Trophoblast cell (in vitro differentiated cells and primary cell): ENCODE results near the gene PLEKHG7.

Experiments
- DNase-seq, 2 donors: peaks; one replicate each; pipeline ENCODE4 v3.0.0-alpha.2; 2016
- H2AFZ ChIP-seq: 2 replicates; pipeline ENCODE4 v1.6.1; 2013; ENCODE audit warnings: low read length, moderate library complexity, mild to moderate bottlenecking; ENCODE audit not compliant: insufficient read depth, poor library complexity
- H2AK5ac ChIP-seq: 2 replicates; pipeline ENCODE4 v1.6.1; 2013; ENCODE audit warnings: mild to moderate bottlenecking, low read length
- H2BK120ac ChIP-seq: 2 replicates; pipeline ENCODE4 v1.6.1; 2013; ENCODE audit warnings: low read length, mild to moderate bottlenecking, moderate library complexity; ENCODE audit not compliant: insufficient read depth, poor library complexity
- H2BK12ac ChIP-seq: 2 replicates; pipeline ENCODE4 v1.6.1; 2013; ENCODE audit warnings: mild to moderate bottlenecking, low read length, moderate library complexity
- H2BK5ac ChIP-seq: 2 replicates; pipeline ENCODE4 v1.6.1; 2013; ENCODE audit warnings: low read length, low read depth, moderate library complexity, mild to moderate bottlenecking; ENCODE audit not compliant: poor library complexity
- H3K14ac ChIP-seq: 2 replicates; pipeline ENCODE4 v1.6.1; 2013; ENCODE audit warnings: mild to moderate bottlenecking, low read length
- H3K18ac ChIP-seq: 2 replicates; pipeline ENCODE4 v1.6.1; 2013; ENCODE audit warnings: mild to moderate bottlenecking, low read length
- H3K23ac ChIP-seq: 2 replicates; pipeline ENCODE4 v1.6.1; 2013; ENCODE audit warnings: low read length
- H3K27ac ChIP-seq: 2 replicates; pipeline ENCODE4 v1.5.1; 2013; ENCODE audit warnings: low read depth, mild to moderate bottlenecking, inconsistent platforms, low read length, moderate library complexity
- H3K27me3 ChIP-seq: 2 replicates; pipeline ENCODE4 v1.6.1; 2013; ENCODE audit warnings: inconsistent platforms, mild to moderate bottlenecking, low read length, moderate library complexity; ENCODE audit not compliant: insufficient read depth
- H3K36me3 ChIP-seq, 2 experiments: 1 replicate in 1 of 2; 2 replicates in 1 of 2; pipeline ENCODE4 v1.6.1; 2013; ENCODE audit warnings: low read length in 2 of 2, mild to moderate bottlenecking in 2 of 2, moderate library complexity in 1 of 2; ENCODE audit not compliant: insufficient read depth in 2 of 2, control insufficient read depth in 1 of 2
- H3K4ac ChIP-seq: 2 replicates; pipeline ENCODE4 v1.6.1; 2013; ENCODE audit warnings: low read depth, mild to moderate bottlenecking, low read length, moderate library complexity
- H3K4me1 ChIP-seq, 2 experiments: 1 replicate in 1 of 2; 2 replicates in 1 of 2; pipeline ENCODE4 v1.6.1; 2013; ENCODE audit warnings: low read length in 2 of 2, mild to moderate bottlenecking in 2 of 2, moderate library complexity in 1 of 2; ENCODE audit not compliant: insufficient read depth in 2 of 2, control insufficient read depth in 1 of 2
- H3K4me2 ChIP-seq: 2 replicates; pipeline ENCODE4 v1.6.1; 2013; ENCODE audit warnings: inconsistent platforms, mild to moderate bottlenecking, low read length, moderate library complexity
- H3K4me3 ChIP-seq: 2 replicates; pipeline ENCODE4 v1.5.1; 2013; ENCODE audit warnings: mild to moderate bottlenecking, low read depth, low read length, inconsistent platforms
- H3K79me1 ChIP-seq: one replicate; pipeline ENCODE4 v1.6.1; 2013; ENCODE audit warnings: low read length
- H3K79me2 ChIP-seq: 2 replicates; pipeline ENCODE4 v1.6.1; 2013; ENCODE audit warnings: low read length, mild to moderate bottlenecking; ENCODE audit not compliant: control insufficient read depth, insufficient read depth, poor library complexity
- H3K9ac ChIP-seq: 2 replicates; pipeline ENCODE4 v1.6.1; 2013; ENCODE audit warnings: mild to moderate bottlenecking, low read length
- H3K9me3 ChIP-seq: 2 replicates; pipeline ENCODE4 v1.6.1; 2013; ENCODE audit warnings: low read depth, mild to moderate bottlenecking, control low read depth, inconsistent platforms, low read length; ENCODE audit not compliant: insufficient read depth
- H4K12ac ChIP-seq: 2 replicates; pipeline ENCODE4 v1.6.1; 2013; ENCODE audit warnings: low read depth, mild to moderate bottlenecking, low read length, moderate library complexity
- H4K8ac ChIP-seq: 2 replicates; pipeline ENCODE4 v1.6.1; 2013; ENCODE audit warnings: low read depth, mild to moderate bottlenecking, low read length, moderate library complexity
- H4K91ac ChIP-seq: one replicate; pipeline ENCODE4 v1.6.1; 2013; ENCODE audit warnings: low read depth, mild to moderate bottlenecking, low read length, moderate library complexity
- WGBS: extraction: QIAGEN DNeasy Blood & Tissue Kit; methylation state at CpG from one replicate; pipeline ENCODE4 v1.1.7; 2013; ENCODE audit warnings: missing lambda C conversion rate; ENCODE audit not compliant: insufficient read length, insufficient coverage; ENCODE audit errors: extremely low coverage; 5-methylcytosine and 5-hydroxymethylcytosine counted together

Gene PLEKHG7

DNA sequence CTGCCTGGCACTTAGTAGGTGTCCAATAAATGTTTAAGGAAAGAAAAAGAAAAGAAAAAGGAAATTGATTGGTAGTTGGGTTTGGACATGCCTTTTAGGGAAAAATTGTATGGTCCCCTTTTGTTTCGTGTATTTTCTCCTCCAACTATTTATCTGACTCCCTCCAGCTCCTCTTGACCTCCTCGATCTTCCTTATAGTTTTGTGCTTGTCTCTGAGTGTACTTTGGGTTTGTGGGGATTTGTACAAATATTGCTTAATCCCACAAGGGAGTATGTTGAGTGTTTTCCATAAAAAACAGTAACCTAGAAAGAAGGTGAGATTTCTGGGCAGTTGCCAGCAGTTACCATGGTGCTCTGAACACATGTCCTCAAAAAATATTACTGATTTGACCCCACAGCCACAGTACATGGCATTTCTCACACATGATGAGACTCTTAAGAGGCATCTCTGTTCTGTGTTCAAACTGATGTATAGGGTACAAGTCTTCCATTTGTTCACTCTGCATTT, 15.7 kb downstream of the PLEKHG7 start:
- Histone ChIP-seq H4K91ac (no peak overlapping the region), H3K14ac (no peak overlapping the region), H2AFZ (no peak overlapping the region), H3K36me3 (no peaks in the 10 kb centered on the region), H3K4me1 (peaks cover 0 to 5% of the 10 kb centered on the region in 2 experiments), H3K27ac (no peak overlapping the region), H3K18ac (no peak overlapping the region), H3K9me3 (no peaks in the 10 kb centered on the region), H3K27me3 (no peaks in the 10 kb centered on the region), H3K4me3 (no peak overlapping the region), H3K4me2 (no peak overlapping the region), H2BK5ac (no peak overlapping the region), H4K8ac (no peak overlapping the region), H3K79me1 (no peaks in the 10 kb centered on the region), H3K4ac (no peak overlapping the region), H3K79me2 (no peaks in the 10 kb centered on the region), H3K23ac (no peak overlapping the region), H2AK5ac (no peak overlapping the region), H4K12ac (no peak overlapping the region), H3K9ac (no peak overlapping the region), H2BK120ac (no peak overlapping the region), H2BK12ac (no peak overlapping the region)
- WGBS: no CpG with 5 or more reads among the region's 2 CpGs
- no peak for DNase-seq

GRCh38 chr12:92719674-92720073, 16.9 kb downstream of the PLEKHG7 start:
- H2AFZ ChIP-seq: no peak overlapping the region
- no peak overlapping the region for H3K4me2 ChIP-seq
- no peak overlapping the region for H4K91ac ChIP-seq
- no peak overlapping the region for H3K18ac ChIP-seq
- no peak overlapping the region for H2AK5ac ChIP-seq
- H3K4me3 ChIP-seq: no peak overlapping the region
- H4K8ac ChIP-seq: no peak overlapping the region
- no peak overlapping the region for H2BK12ac ChIP-seq
- H3K79me1 ChIP-seq: no peaks in the 10 kb centered on the region
- no peak overlapping the region for H2BK120ac ChIP-seq
- no peak overlapping the region for H3K9ac ChIP-seq
- H3K4ac ChIP-seq: no peak overlapping the region
- WGBS: no CpG with 5 or more reads among the region's 6 CpGs
- no peak overlapping the region for H2BK5ac ChIP-seq
- no peak overlapping the region for H3K14ac ChIP-seq
- H3K36me3 ChIP-seq: no peaks in the 10 kb centered on the region
- H3K27ac ChIP-seq: no peak overlapping the region
- H3K4me1 ChIP-seq: peaks cover 0 to 5% of the 10 kb centered on the region in 2 experiments
- no peaks in the 10 kb centered on the region for H3K9me3 ChIP-seq
- H3K79me2 ChIP-seq: no peaks in the 10 kb centered on the region
- H4K12ac ChIP-seq: no peak overlapping the region
- no peak for DNase-seq
- H3K27me3 ChIP-seq: no peaks in the 10 kb centered on the region
- H3K23ac ChIP-seq: no peak overlapping the region

GRCh38 chr12:92721130-92721529, 18.3 kb downstream of the PLEKHG7 start:
- Histone ChIP-seq H2BK12ac (no peak overlapping the region), H3K4me1 (peaks cover 0 to 5% of the 10 kb centered on the region in 2 experiments), H3K4ac (no peak overlapping the region), H4K8ac (no peak overlapping the region), H3K18ac (no peak overlapping the region), H3K36me3 (no peaks in the 10 kb centered on the region), H3K79me2 (no peaks in the 10 kb centered on the region), H2AK5ac (no peak overlapping the region), H3K27me3 (no peaks in the 10 kb centered on the region), H3K79me1 (no peaks in the 10 kb centered on the region), H2BK120ac (no peak overlapping the region), H3K9me3 (peaks cover 2% of the 10 kb centered on the region), H3K14ac (no peak overlapping the region), H2AFZ (no peak overlapping the region), H4K12ac (no peak overlapping the region), H3K27ac (no peak overlapping the region), H3K23ac (no peak overlapping the region), H3K9ac (no peak overlapping the region), H3K4me2 (no peak overlapping the region), H4K91ac (no peak overlapping the region), H2BK5ac (no peak overlapping the region), H3K4me3 (no peak overlapping the region)
- DNase-seq: peak in 1 of 2 donors; percentile 57
- WGBS: no CpG with 5 or more reads among the region's 8 CpGs

DNA sequence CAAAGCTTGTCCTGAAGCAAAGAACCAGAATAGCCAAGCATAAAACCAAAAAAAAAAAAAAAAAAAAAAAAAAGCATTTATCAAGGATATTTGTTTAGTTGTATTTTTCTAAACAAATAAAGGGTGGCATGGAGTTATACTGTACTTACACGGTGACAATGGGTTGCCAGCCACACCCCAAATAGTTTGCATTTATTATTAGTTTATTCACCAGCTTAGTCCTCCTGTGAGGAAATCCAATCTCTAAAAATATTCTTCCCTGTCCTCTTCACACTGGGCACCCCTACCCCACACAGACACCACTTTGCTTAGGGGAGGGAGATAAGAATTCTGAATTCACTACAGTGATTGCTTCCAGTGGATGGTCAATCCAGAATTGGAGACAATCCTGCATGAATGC, 18.9 kb downstream of the PLEKHG7 start:
- Histone ChIP-seq H3K23ac (no peak overlapping the region), H3K14ac (no peak overlapping the region), H3K36me3 (no peaks in the 10 kb centered on the region), H2BK12ac (no peak overlapping the region), H3K9ac (no peak overlapping the region), H3K4me3 (no peak overlapping the region), H2AFZ (no peak overlapping the region), H3K18ac (no peak overlapping the region), H4K12ac (no peak overlapping the region), H2BK120ac (no peak overlapping the region), H2BK5ac (no peak overlapping the region), H4K91ac (no peak overlapping the region), H3K9me3 (peaks cover 2% of the 10 kb centered on the region), H3K27ac (no peak overlapping the region), H3K79me2 (no peaks in the 10 kb centered on the region), H2AK5ac (no peak overlapping the region), H3K4me1 (peaks cover 0 to 5% of the 10 kb centered on the region in 2 experiments), H3K4ac (no peak overlapping the region), H4K8ac (no peak overlapping the region), H3K4me2 (no peak overlapping the region), H3K79me1 (no peaks in the 10 kb centered on the region), H3K27me3 (no peaks in the 10 kb centered on the region)
- no CpG with 5 or more reads among the region's 1 CpG for whole genome bisulfite sequencing
- DNase-seq: no peak
